Astrocyte (in vitro differentiated cells and primary cell): Measurements from ENCODE around the gene CCDC81. TPM values are rescaled to one million over a fixed set of nuclear protein-coding genes. Genes with fewer than 3 reads are reported as not detected.

ENCODE experiments used
- DNase-seq: peaks from one replicate; pipeline ENCODE4 v3.0.0-alpha.2; 2010; ENCODE audit warnings: low read depth
- FAIRE-seq: peaks from 2 replicates; lab custom pipeline; 2011; peaks lifted over from hg19 to GRCh38; lab: Jason Lieb, UNC
- H2AFZ ChIP-seq: 2 replicates; pipeline ENCODE4 v1.6.0; 2012; ENCODE audit warnings: low read depth, low read length, inconsistent platforms
- H3K27ac ChIP-seq: 2 replicates; pipeline ENCODE4 v1.5.1; 2011; ENCODE audit warnings: low read depth, low read length, inconsistent platforms
- H3K27me3 ChIP-seq: 2 replicates; pipeline ENCODE4 v1.6.0; 2011; ENCODE audit warnings: low read length, inconsistent platforms; ENCODE audit not compliant: insufficient read depth
- H3K36me3 ChIP-seq: 2 replicates; pipeline ENCODE4 v1.5.1; 2011; ENCODE audit warnings: low read length, inconsistent platforms; ENCODE audit not compliant: insufficient read depth
- H3K4me1 ChIP-seq: 2 replicates; pipeline ENCODE4 v1.5.1; 2011; ENCODE audit warnings: low read length, inconsistent platforms; ENCODE audit not compliant: insufficient read depth
- H3K4me2 ChIP-seq: 2 replicates; pipeline ENCODE4 v1.6.0; 2012; ENCODE audit warnings: low read length, inconsistent platforms
- H3K4me3 ChIP-seq: 2 replicates; pipeline ENCODE4 v1.5.1; 2011; ENCODE audit warnings: low read depth, mild to moderate bottlenecking, low read length, inconsistent platforms; ENCODE audit not compliant: insufficient read depth
- H3K79me2 ChIP-seq: 2 replicates; pipeline ENCODE4 v1.6.0; 2012; ENCODE audit warnings: mild to moderate bottlenecking, low read length, inconsistent platforms; ENCODE audit not compliant: insufficient read depth
- H3K9ac ChIP-seq: 2 replicates; pipeline ENCODE4 v1.6.0; 2012; ENCODE audit warnings: mild to moderate bottlenecking, low read length, inconsistent platforms
- H3K9me3 ChIP-seq: 2 replicates; pipeline ENCODE4 v1.5.1; 2012; ENCODE audit warnings: low read depth, mild to moderate bottlenecking, low read length, inconsistent platforms; ENCODE audit not compliant: insufficient read depth
- H4K20me1 ChIP-seq: 2 replicates; pipeline ENCODE4 v1.6.0; 2012; ENCODE audit warnings: low read length, inconsistent platforms; ENCODE audit not compliant: insufficient read depth
- H3K27ac Mint-ChIP-seq: one replicate; pipeline ENCODE4 v1.8.0; 2021; ENCODE audit warnings: mild to moderate bottlenecking, mixed read lengths; ENCODE audit not compliant: unreplicated experiment
- H3K27me3 Mint-ChIP-seq: one replicate; pipeline ENCODE4 v1.8.0; 2021; ENCODE audit warnings: low read depth, mixed read lengths; ENCODE audit not compliant: unreplicated experiment
- H3K36me3 Mint-ChIP-seq: one replicate; pipeline ENCODE4 v1.8.0; 2021; ENCODE audit warnings: low read depth, mixed read lengths; ENCODE audit not compliant: unreplicated experiment
- H3K4me1 Mint-ChIP-seq: one replicate; pipeline ENCODE4 v1.8.0; 2021; ENCODE audit warnings: low read depth, mixed read lengths; ENCODE audit not compliant: unreplicated experiment
- H3K4me3 Mint-ChIP-seq: one replicate; pipeline ENCODE4 v1.8.0; 2021; ENCODE audit warnings: mild to moderate bottlenecking, moderate library complexity, mixed read lengths; ENCODE audit not compliant: unreplicated experiment
- H3K9me3 Mint-ChIP-seq: one replicate; pipeline ENCODE4 v1.8.0; 2021; ENCODE audit warnings: mild to moderate bottlenecking, mixed read lengths; ENCODE audit not compliant: unreplicated experiment
- CTCF ChIP-seq: IDR thresholded peaks from 2 replicates; pipeline ENCODE4 v1.5.1; 2011; ENCODE audit warnings: low read depth, mild to moderate bottlenecking, inconsistent platforms, low read length, moderate library complexity; ENCODE audit not compliant: insufficient read depth
- EZH2 ChIP-seq: IDR thresholded peaks from 2 replicates; pipeline ENCODE4 v1.6.1; 2012; ENCODE audit warnings: mild to moderate bottlenecking, low read length, inconsistent platforms; ENCODE audit not compliant: insufficient read depth
- total RNA-seq: library from RNA; stranded (reverse); gene quantifications from 2 replicates; pipeline ENCODE4 v1.2.1, GENCODE V29; 2021

Gene CCDC81
- total RNA-seq, 1 donor from 2014 or later, result 4.3 TPM

- H4K20me1 ChIP-seq, result no peaks in the 10 kb centered on the region
- H3K4me3 ChIP-seq, result no peak overlapping the region
- no peaks in the 10 kb centered on the region for H3K27me3 ChIP-seq
- Mint-ChIP-seq H3K27ac (no peak overlapping the region), H3K27me3 (no peaks in the 10 kb centered on the region), H3K4me1 (peaks cover 8% of the 10 kb centered on the region), H3K4me3 (no peak overlapping the region), H3K9me3 (peaks cover 5% of the 10 kb centered on the region), H3K36me3 (peaks cover 27% of the 10 kb centered on the region)
- no peak overlapping the region for H2AFZ ChIP-seq
- no peaks in the 10 kb centered on the region for H3K9me3 ChIP-seq
- H3K79me2 ChIP-seq, result no peaks in the 10 kb centered on the region
- no peak overlapping the region for H3K27ac ChIP-seq
- DNase-seq, result no peak
- TF ChIP-seq EZH2 (no peak), CTCF (no peak)
- no peak for FAIRE-seq
- H3K9ac ChIP-seq, result no peak overlapping the region
- peaks cover 7% of the 10 kb centered on the region for H3K4me1 ChIP-seq
- no peaks in the 10 kb centered on the region for H3K36me3 ChIP-seq
- H3K4me2 ChIP-seq, result no peak overlapping the region
Measured at GRCh38 chr11:86446924-86447285, 72.2 kb downstream of the CCDC81 start.

- Histone ChIP-seq H3K36me3 (no peaks in the 10 kb centered on the region), H3K27me3 (no peaks in the 10 kb centered on the region), H4K20me1 (no peaks in the 10 kb centered on the region), H3K4me3 (no peak overlapping the region), H3K27ac (no peak overlapping the region), H3K9ac (no peak overlapping the region), H3K79me2 (no peaks in the 10 kb centered on the region), H2AFZ (no peak overlapping the region), H3K9me3 (no peaks in the 10 kb centered on the region), H3K4me1 (no peaks in the 10 kb centered on the region), H3K4me2 (no peak overlapping the region)
- DNase-seq (no peak), FAIRE-seq (no peak)
- TF ChIP-seq EZH2, result no peak
- no peak for TF ChIP-seq CTCF
- no peak overlapping the region for H3K27ac Mint-ChIP-seq
- no peak overlapping the region for H3K4me3 Mint-ChIP-seq
- no peaks in the 10 kb centered on the region for H3K27me3 Mint-ChIP-seq
- peaks cover 3% of the 10 kb centered on the region for H3K4me1 Mint-ChIP-seq
- H3K36me3 Mint-ChIP-seq, result peaks cover 24% of the 10 kb centered on the region
- H3K9me3 Mint-ChIP-seq, result peaks cover 5% of the 10 kb centered on the region
Measured at GRCh38 chr11:86447763-86448480, 73.2 kb downstream of the CCDC81 start.

GRCh38 chr11:86449993-86450629 is 75.4 kb downstream of the CCDC81 start:
- Histone ChIP-seq H3K4me2 (no peak overlapping the region), H3K9ac (no peak overlapping the region), H3K36me3 (no peaks in the 10 kb centered on the region), H3K9me3 (no peaks in the 10 kb centered on the region), H4K20me1 (no peaks in the 10 kb centered on the region), H3K4me3 (no peak overlapping the region), H3K4me1 (no peaks in the 10 kb centered on the region), H3K79me2 (no peaks in the 10 kb centered on the region), H3K27ac (no peak overlapping the region), H2AFZ (no peak overlapping the region), H3K27me3 (no peaks in the 10 kb centered on the region)
- Mint-ChIP-seq H3K9me3 (no peaks in the 10 kb centered on the region), H3K4me1 (no peaks in the 10 kb centered on the region), H3K27ac (no peak overlapping the region), H3K4me3 (no peak overlapping the region), H3K27me3 (no peaks in the 10 kb centered on the region), H3K36me3 (peaks cover 18% of the 10 kb centered on the region)
- no peak for DNase-seq
- TF ChIP-seq EZH2, result no peak
- no peak for TF ChIP-seq CTCF
- FAIRE-seq, result no peak
